GM18499 (cell line): ENCODE results near the gene SLC4A11.

Experiments used
- ATAC-seq: cut with Tn5 transposase; IDR thresholded peaks from one replicate; pipeline ENCODE4 v1.9.1; 2021; ENCODE audit warnings: moderate number of reproducible peaks; ENCODE audit not compliant: insufficient read depth, unreplicated experiment

The SLC4A11 gene

GRCh38 chr20:3239026-3239866 is at the start of gene SLC4A11:
Gene SLC4A11 (minus strand): TSS chr20:3239190. CDS start chr20:3239137, 53 bp downstream.
- no peak for ATAC-seq

DNA sequence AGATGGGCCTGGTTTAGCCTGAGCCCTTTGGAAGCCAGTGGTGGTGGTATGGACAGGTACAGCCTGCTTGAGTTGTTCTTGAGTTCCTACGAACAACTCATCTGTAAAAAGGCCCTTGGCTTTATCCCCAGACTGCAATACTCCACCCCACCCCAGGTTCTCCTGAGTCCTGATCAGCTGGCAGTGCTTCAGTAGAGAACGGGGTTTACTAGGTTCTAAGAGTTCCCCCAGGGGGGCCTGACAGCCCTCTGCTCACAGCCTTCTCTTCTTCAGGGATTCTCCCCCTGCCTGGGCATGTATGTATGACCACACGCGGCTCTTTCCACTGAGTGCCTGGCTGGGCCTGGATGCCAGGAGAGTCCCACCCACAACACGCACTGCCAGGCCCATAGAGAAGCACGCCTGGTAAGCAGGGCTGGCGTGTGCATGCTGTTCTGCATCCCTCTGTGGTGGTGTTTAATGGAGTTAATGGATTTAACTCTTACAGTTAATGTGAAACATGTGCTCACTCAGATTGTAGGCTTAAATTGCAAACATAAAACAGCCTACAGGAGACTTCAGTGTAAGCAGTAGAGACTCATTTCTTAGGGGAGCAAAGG is 44.3 kb upstream of the SLC4A11 start:
- ATAC-seq, result no peak

GRCh38 chr20:3282271-3283221 is 43.6 kb upstream of the SLC4A11 start:
- no peak for ATAC-seq

- ATAC-seq, result no peak
These were observed 42.4 kb upstream of the SLC4A11 start for GRCh38 chr20:3281437-3281836.

- ATAC-seq, result no peak
These were observed 40.8 kb upstream of the SLC4A11 start for GRCh38 chr20:3279761-3280160.

DNA sequence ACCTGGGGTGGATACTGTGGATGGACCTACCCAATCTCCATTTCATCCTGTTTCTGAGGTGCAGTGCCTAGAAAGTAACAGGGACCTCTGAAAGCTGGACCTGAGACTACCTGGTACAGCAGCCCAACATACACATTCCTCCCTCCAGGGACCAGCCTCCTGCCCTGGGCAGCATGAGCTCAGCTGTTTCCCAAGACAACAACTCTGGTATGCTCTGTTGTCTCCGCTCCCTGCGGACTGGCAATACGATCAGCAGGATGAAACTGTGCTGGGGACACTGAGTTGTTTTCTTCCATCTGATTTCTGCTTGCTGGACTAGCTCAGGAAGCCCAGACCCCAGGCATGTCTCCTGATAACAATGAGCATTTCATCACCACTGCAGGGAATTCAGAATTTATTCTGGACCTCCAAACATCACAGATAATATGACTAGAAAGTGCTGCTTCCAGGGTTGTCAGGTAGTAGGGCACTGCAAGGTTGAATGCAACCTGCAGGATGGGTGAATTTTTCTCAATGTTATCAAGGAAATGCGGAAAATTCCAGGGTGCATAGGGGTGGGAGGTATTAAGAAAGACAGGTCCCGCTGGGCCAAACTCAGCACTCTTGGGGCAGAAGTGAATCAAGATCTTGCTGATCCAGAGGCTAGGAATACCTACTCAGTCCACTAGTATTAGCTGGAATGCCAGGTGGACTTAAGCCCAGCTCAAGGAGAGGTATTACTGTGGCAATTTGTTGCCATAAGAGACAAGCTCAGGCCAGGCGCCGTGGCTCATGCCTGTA is 38.9 kb upstream of the SLC4A11 start:
- ATAC-seq, result no peak

GRCh38 chr20:3276680-3277015 is 37.7 kb upstream of the SLC4A11 start:
- no peak for ATAC-seq

GRCh38 chr20:3275966-3276679 is 37.1 kb upstream of the SLC4A11 start:
- no peak for ATAC-seq

DNA sequence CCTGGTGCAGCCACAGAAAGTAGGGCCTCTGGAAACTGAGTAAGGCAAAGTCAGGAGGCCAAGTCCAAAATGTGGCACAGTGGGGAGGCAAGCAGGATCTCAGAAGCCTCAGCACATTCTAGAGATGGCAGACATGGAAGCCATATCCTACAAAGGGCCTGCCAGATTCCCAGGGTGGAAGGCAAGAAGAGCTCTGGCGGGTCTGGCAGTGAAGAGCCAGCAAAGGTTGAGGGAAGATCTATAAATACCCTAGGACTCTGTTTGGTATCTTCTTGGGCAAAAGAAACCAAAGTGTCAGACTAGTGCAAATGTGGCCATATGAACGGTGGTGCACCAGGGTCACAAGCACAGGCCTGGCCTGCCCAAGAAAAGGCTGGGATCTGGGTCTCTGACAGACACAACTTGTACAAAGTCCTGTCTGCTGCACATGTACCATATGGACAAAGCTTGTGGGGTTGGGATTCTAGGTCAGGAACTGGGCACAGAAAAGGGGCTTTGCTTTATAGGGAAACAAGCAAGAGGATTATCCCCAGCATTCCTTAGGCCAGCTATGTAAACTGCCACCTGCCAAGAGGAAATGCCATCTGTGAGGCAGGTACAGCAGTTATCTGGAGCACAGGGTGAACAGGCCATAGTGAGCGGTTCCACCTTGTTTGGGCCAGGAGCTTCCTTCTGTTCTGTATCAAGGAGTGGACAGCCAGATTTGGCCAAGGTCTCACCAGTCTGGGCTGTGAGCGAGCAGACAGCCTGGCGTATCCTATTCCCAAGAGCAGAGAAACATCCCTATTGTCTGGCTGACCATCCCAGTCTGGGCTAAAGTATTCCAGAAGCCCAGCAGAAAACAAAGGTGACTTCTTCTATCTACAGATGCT is 36.3 kb upstream of the SLC4A11 start:
- ATAC-seq, result no peak

DNA sequence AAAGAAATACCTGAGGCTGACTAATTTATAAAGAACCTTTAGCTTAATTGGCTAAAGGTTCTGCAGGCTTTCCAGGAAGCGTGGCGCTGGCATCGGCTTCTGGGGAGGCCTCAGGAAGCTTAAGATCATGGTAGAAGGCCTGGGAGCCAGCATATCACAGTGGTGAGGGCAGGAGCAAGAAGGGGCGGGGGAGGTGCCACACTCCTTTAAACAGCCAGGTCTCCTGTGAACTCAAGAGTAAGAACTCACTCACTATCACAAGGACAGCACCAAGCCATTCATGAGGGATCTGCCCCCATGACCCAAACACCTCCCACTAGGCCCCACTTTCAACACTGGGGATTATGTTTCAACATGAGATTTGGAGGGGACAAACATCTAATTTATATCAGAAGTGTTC is 34.4 kb upstream of the SLC4A11 start:
- no peak for ATAC-seq

DNA sequence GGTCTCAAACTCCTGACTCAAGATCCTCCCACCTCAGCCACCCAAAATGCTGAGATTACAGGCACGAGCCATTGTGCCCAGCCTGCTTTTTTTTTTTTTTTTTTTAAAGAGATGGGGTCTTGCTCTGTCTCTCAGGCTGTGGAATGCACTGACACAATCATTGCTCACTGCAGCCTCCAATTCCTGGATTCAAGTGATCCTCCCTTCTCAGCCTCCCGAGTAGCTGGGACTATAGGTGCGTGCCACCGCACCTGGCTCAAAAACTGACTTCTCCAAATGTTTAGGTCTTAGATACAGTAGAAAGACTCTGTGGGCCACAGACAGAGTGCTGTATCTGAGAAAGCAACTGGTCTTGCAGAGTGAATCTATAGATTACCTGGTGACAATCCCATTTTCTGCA is 31.1 kb upstream of the SLC4A11 start:
- ATAC-seq, result no peak

DNA sequence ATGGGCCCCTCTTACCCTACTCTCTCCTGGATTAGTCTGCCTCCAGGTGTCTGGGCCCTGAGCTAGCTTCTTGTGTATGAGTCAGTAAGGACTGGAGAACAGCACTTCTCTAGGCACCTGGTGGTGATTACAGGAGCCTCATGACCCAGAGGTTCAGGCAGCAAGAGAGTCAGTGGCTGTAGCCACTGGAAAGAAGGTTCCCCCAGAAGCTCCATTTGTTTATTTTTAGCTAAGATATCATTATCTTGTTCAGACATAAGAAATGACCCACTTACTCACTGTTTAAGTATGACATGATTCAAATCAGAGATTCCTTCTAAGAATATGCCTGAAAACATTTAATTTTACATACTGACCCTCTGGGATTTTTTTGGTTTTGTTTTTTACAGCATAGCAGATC is 23.6 kb upstream of the SLC4A11 start:
- no peak for ATAC-seq

- ATAC-seq, result no peak
These were observed 19.4 kb upstream of the SLC4A11 start for GRCh38 chr20:3258429-3258828.

DNA sequence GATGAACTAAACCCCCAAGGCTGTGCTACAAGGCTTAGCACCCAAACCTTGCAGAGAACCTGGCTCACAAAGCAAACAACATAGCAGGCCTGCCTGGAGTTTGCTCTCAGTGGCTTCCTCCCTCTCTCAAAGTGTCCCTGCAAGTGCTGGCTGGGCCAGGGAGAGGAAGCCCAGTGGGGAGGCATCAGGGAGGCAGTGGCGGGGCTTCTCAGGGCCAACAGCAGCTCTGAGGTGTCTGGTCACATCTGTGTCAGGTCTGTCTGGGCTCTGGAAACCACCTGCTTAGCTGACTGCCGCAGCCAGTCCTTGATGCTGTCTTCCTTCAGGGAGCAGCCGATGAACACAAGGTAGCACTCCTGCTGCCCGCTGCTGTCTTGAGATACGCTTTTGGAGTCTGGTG is 16.7 kb upstream of the SLC4A11 start:
- no peak for ATAC-seq

DNA sequence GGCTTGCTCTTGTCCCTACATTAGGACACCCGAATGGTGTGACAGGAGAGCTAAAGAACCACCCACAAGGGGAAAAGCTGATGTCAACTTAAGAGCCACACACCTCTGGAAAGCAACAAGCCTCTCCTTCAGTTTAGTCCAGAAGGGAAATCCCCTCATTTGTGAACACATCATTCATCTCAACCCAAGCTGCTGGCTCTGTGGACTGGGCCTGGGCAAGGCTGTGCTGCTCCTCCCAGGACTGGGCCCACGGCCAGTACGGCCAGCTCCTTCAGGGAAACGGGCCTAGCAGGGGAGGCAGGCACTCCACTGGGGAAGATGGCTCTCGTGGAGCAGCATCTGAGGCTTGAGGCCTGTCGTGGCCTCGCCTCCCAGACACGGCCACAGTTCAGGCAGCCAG is 12.8 kb upstream of the SLC4A11 start:
- no peak for ATAC-seq

- ATAC-seq, result no peak
These were observed 11.1 kb upstream of the SLC4A11 start for GRCh38 chr20:3250091-3250504.

DNA sequence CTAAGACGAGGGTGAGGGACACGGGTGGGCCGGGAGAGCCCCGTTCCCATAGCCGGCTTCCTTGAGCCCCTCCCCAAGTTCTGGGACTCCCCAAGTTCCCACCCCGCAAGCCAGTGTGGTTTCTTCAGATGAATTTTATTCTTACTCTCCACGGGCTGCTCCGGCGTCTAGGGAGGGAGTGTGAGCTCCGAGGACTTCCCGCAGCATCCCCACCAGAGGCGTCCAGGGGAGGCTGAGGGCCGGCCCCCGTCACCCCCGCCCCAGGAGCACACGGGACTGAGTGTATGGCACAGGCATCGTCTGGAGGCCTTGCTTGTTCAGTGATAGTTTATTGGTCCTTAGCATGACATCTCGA is 10.0 kb upstream of the SLC4A11 start:
- no peak for ATAC-seq

DNA sequence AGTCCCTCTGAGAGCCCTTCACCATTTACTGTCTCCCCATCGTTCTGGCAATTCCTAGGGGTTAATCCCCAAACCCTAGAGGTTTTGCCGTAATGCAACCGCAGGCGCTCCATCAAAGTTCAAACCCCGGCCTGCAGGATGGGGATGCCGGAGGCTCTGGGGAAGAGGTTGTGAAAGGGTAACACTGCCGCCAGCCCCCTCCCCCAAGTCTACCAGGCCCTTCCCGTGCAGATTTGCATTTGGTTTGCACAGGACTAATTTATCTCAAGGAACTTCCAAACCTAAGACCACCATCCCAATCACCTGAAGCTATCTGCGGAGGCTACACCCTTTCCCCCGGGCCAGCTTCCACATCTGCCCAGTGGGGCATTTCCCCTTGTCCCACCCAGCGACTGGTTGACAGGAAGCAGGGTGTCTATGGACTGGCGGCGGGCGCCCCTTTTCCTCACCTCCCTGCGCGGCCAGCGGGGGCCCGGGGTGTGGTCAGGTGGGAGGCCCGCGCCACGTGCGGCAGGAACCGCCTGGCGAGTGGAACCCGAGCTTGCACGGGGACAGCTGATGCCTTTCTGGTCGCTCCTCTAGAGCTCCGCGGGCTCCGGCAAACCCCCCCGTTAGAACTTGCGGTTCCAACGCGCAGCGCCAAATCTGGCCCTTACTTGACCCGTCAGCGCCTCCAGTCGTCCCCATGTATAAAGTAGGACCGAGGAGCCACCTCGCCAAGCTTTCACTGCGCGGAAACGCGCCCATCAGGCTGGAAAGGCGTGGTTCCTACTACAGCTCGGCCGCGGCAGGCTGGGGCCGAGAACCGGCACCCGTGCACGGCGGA is 9.4 kb upstream of the SLC4A11 start:
- ATAC-seq, result no peak
